NB4 (cell line): Measurements from ENCODE around the gene SLC35G6.

Source experiments
- DNase-seq: peaks from one replicate; pipeline ENCODE4 v3.0.0; 2010; ENCODE audit warnings: low read depth
- H3K4me3 ChIP-seq: one replicate; pipeline ENCODE4 v1.5.1; 2011; ENCODE audit warnings: mild to moderate bottlenecking, low read depth, low read length, moderate library complexity
- CTCF ChIP-seq: IDR thresholded peaks from one replicate; pipeline ENCODE4 v1.5.1; 2012; ENCODE audit warnings: low read depth, low read length
- MAX ChIP-seq: IDR thresholded peaks from 2 replicates; pipeline ENCODE4 v1.6.1; 2011; ENCODE audit warnings: low read depth, low read length
- MYC ChIP-seq: IDR thresholded peaks from 2 replicates; pipeline ENCODE4 v1.6.1; 2011; ENCODE audit warnings: low read depth, low read length
- POLR2A ChIP-seq: IDR thresholded peaks from 2 replicates; pipeline ENCODE4 v1.6.1; 2011; ENCODE audit warnings: mild to moderate bottlenecking; ENCODE audit not compliant: insufficient read length; ENCODE audit errors: extremely low read depth

The SLC35G6 gene

DNA sequence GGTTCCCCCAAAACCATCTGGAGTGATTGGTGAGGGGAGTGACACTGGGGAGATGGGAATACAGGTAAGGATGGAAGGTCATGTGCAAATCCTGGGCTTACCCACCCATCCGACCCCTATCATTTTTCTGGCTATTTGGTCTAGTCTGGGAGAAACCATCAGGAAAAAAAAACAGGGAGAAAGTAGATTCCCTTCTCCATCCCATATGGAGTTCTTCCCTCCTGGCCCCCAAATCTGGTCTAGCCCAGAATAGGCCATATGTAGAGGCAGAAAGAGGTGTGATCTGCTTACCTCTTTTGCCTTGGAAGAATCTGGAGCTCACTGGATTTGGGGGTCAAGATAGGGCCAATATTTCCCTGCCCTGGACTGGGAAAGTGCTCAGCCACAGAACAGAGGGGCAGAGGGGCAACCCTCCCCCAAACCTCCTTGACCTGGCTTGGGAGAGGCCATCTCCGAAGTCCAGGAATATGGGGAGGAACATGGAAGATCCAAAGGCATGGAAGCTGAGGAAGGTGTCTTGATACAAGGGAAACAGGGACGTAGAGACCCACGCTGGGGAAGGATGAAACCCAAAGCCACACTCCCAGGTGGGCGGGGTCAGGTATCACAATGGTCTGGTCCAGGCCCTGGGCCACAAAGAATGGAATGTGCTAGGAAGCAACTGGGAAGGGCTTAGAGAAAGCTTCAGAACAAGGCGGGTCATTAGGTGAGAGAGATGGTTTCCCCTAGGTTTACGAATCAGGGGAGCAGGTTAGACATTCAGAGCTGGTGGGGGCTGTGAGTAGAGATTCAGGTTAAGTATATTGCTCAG, 20.2 kb upstream of the SLC35G6 start:
- H3K4me3 ChIP-seq = no peak overlapping the region
- TF ChIP-seq POLR2A = no peak
- TF ChIP-seq CTCF = no peak
- no peak for TF ChIP-seq MAX
- no peak for TF ChIP-seq MYC
- DNase-seq = no peak

- H3K4me3 ChIP-seq = no peak overlapping the region
- DNase-seq = no peak
- TF ChIP-seq POLR2A (no peak), MAX (no peak)
Observed at GRCh38 chr17:7462474-7463371, 18.5 kb upstream of the SLC35G6 start.

- TF ChIP-seq CTCF (no peak), MYC (no peak), POLR2A (no peak), MAX (no peak)
- no peak overlapping the region for H3K4me3 ChIP-seq
- no peak for DNase-seq
Observed at GRCh38 chr17:7463372-7463846, 17.8 kb upstream of the SLC35G6 start.

DNA sequence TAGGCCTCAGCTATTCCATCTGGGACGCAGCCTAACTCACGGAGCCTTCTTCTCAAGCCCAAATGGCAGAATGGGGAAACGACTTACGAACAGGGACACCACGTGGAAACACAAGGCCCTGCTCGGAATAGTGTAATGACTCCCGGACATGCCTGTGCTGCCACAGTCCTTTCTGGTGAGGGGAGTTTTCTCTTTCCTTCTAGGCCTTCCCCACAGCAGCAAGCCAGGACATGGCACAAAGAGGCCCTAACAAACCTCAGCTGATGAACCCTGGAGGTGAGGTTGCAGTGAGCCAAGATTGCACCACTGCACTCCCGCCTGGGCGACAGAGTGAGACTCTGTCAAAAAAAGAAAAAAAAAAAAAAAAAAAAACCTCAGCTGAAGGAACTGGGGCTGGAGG, 17.2 kb upstream of the SLC35G6 start:
- H3K4me3 ChIP-seq = no peak overlapping the region
- no peak for DNase-seq
- TF ChIP-seq POLR2A (no peak), CTCF (no peak), MAX (no peak), MYC (no peak)

DNA sequence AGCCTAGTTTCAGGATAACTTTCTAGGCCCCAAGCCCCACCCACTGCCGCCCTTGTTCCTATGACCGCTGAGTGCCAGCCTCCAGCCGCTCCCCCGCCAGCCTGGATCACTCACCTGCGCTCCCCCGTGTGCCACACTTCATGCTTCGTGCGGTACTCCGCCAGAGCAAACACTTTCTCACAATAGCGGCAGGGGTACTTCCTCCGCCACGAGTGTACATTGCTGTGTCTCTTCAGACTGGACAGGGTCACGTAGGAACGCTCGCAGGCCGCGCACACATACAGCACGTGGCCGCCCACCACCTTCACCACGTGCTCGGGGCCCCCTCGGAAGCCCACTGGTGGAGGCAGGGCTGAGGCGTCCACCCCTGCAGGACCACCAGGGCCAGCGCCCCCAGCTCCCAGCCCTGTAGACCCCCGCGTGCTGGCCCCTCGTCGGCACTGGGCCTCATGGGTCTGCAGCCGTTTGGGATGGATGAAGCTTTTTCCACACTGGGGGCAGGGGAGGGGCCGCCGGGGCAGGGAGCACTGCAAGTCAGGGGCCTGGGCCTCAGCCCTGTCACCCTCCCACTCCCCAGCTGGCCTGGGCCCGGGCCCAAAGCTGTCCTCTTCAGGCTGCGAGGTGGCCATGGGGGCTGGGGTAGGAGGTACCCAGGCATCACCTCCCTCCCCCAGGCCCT, 15.5 kb upstream of the SLC35G6 start:
- no peak overlapping the region for H3K4me3 ChIP-seq
- DNase-seq = no peak
- no peak for TF ChIP-seq POLR2A
- no peak for TF ChIP-seq CTCF

- TF ChIP-seq MYC (no peak), POLR2A (no peak), CTCF (no peak), MAX (no peak)
- no peak for DNase-seq
- H3K4me3 ChIP-seq = no peak overlapping the region
Observed at GRCh38 chr17:7466318-7466638, 15.0 kb upstream of the SLC35G6 start.
